ENCODE measurements around the gene CDH23. TPM values are rescaled to one million over a fixed set of nuclear protein-coding genes. Genes with fewer than 3 reads are reported as not detected.

CDH23 gene
- total and polyA plus RNA-seq, 2 experiments from 2014 or later: 0.30 to 1.5 TPM

DNA sequence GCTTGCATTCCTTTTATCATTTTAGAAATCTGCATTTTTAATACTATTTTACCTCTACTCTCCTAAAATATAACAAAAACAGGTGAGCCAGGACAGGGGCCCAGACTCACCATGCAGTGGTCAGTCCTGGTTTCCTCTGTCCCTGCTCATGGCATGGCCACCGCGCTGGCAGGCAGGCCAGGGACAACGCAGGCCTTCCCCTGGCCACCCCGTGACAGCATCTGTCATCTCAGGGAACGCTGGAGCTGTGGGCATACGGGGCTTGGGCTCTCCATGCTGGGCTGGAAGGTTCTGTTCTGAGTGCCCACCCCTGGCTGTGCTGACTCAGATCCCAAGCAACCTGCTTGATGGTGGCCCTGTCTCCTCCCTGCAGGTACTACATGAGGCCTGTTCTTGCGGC lies 35.1 kb upstream of the CDH23 start:
- WGBS (ENCODE audit: low lambda C conversion rate, missing lambda C conversion rate): 94% methylated on average over 7 of the region's 7 CpGs
- no peaks in the 10 kb centered on the region for H3K36me3 ChIP-seq (replicated peaks; ENCODE audit: insufficient read depth, low read depth)
- DNase-seq (ENCODE audit: low spot score): no peak

GRCh38 chr10:71362141-71362540 lies 34.6 kb upstream of the CDH23 start:
- H2AFZ ChIP-seq: no peak overlapping the region
- TF ChIP-seq, protein P1, sequence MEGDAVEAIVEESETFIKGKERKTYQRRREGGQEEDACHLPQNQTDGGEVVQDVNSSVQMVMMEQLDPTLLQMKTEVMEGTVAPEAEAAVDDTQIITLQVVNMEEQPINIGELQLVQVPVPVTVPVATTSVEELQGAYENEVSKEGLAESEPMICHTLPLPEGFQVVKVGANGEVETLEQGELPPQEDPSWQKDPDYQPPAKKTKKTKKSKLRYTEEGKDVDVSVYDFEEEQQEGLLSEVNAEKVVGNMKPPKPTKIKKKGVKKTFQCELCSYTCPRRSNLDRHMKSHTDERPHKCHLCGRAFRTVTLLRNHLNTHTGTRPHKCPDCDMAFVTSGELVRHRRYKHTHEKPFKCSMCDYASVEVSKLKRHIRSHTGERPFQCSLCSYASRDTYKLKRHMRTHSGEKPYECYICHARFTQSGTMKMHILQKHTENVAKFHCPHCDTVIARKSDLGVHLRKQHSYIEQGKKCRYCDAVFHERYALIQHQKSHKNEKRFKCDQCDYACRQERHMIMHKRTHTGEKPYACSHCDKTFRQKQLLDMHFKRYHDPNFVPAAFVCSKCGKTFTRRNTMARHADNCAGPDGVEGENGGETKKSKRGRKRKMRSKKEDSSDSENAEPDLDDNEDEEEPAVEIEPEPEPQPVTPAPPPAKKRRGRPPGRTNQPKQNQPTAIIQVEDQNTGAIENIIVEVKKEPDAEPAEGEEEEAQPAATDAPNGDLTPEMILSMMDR (IDR thresholded peaks at IDR 0.05; ENCODE audit: poor library complexity): no peak
- TF ChIP-seq EZH2 (IDR thresholded peaks at IDR 0.05; ENCODE audit: borderline replicate concordance) (no peak), EZH2phosphoT487 (IDR thresholded peaks at IDR 0.05; ENCODE audit: low read depth, severe bottlenecking, unreplicated experiment) (no peak)
- H3K9me3 ChIP-seq (ENCODE audit: low read depth): no peaks in the 10 kb centered on the region
- no peaks in the 10 kb centered on the region for H4K20me1 ChIP-seq (ENCODE audit: insufficient read depth, poor library complexity, severe bottlenecking)
- no peaks in the 10 kb centered on the region for H3K4me1 ChIP-seq (ENCODE audit: insufficient read depth)
- no peak for DNase-seq (ENCODE audit: low spot score)
- H3K4me3 ChIP-seq: no peak overlapping the region
- H3K27me3 ChIP-seq: no peaks in the 10 kb centered on the region
- H3K36me3 ChIP-seq (replicated peaks; ENCODE audit: insufficient read depth, low read depth): no peaks in the 10 kb centered on the region
- H3K4me2 ChIP-seq: no peak overlapping the region
- WGBS (ENCODE audit: low lambda C conversion rate, missing lambda C conversion rate): 97% methylated on average over 16 of the region's 16 CpGs
- H3K27ac ChIP-seq: no peak overlapping the region
- H3K9me2 ChIP-seq (replicated peaks; ENCODE audit: insufficient read depth): no peaks in the 10 kb centered on the region
- no peaks in the 10 kb centered on the region for H3K79me2 ChIP-seq

More for the DNA sequence above, 35.1 kb upstream of the CDH23 start:
- no peaks in the 10 kb centered on the region for H3K79me2 ChIP-seq
- no peak overlapping the region for H3K4me2 ChIP-seq
- H3K9me2 ChIP-seq (replicated peaks; ENCODE audit: insufficient read depth): no peaks in the 10 kb centered on the region
- TF ChIP-seq EZH2phosphoT487 (IDR thresholded peaks at IDR 0.05; ENCODE audit: low read depth, severe bottlenecking, unreplicated experiment) (no peak), EZH2 (IDR thresholded peaks at IDR 0.05; ENCODE audit: borderline replicate concordance) (no peak)
- TF ChIP-seq, protein P1 (IDR thresholded peaks at IDR 0.05; ENCODE audit: poor library complexity): no peak
- no peak overlapping the region for H3K27ac ChIP-seq
- H2AFZ ChIP-seq: no peak overlapping the region
- H4K20me1 ChIP-seq (ENCODE audit: insufficient read depth, poor library complexity, severe bottlenecking): no peaks in the 10 kb centered on the region
- H3K9me3 ChIP-seq (ENCODE audit: low read depth): no peaks in the 10 kb centered on the region
- H3K4me1 ChIP-seq (ENCODE audit: insufficient read depth): no peaks in the 10 kb centered on the region
- no peak overlapping the region for H3K4me3 ChIP-seq
- no peaks in the 10 kb centered on the region for H3K27me3 ChIP-seq

DNA sequence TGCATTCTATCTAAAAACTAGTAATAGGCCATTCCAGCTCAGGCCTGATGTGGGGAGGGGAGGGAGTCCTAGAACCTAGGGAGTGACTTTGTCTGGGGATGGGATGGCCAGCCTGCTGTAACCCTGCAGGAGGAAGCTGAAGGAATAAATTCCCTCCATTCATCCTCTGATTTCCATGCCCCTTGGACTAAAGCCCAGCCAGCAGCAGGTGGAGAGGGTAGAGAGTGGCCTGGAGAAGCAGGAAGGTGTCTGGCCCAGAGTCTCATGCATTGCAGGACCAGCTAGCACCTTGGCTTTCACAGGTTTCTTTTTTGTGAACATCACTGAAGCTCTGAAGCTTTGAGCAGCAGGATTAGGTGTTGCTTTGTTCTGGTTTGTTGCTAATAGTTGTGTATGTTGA lies 32.8 kb upstream of the CDH23 start:
- H3K4me2 ChIP-seq: no peak overlapping the region
- no peak for DNase-seq (ENCODE audit: low spot score)
- TF ChIP-seq, protein P1 (IDR thresholded peaks at IDR 0.05; ENCODE audit: poor library complexity): no peak
- TF ChIP-seq EZH2phosphoT487 (IDR thresholded peaks at IDR 0.05; ENCODE audit: low read depth, severe bottlenecking, unreplicated experiment) (no peak), EZH2 (IDR thresholded peaks at IDR 0.05; ENCODE audit: borderline replicate concordance) (no peak)
- no peaks in the 10 kb centered on the region for H3K27me3 ChIP-seq
- H3K9me3 ChIP-seq (ENCODE audit: low read depth): no peaks in the 10 kb centered on the region
- H3K36me3 ChIP-seq (replicated peaks; ENCODE audit: insufficient read depth, low read depth): no peaks in the 10 kb centered on the region
- H2AFZ ChIP-seq: no peak overlapping the region
- H3K4me3 ChIP-seq: no peak overlapping the region
- no peaks in the 10 kb centered on the region for H3K79me2 ChIP-seq
- H4K20me1 ChIP-seq (ENCODE audit: insufficient read depth, poor library complexity, severe bottlenecking): no peaks in the 10 kb centered on the region
- H3K9me2 ChIP-seq (replicated peaks; ENCODE audit: insufficient read depth): no peaks in the 10 kb centered on the region
- no peak overlapping the region for H3K27ac ChIP-seq
- no peaks in the 10 kb centered on the region for H3K4me1 ChIP-seq (ENCODE audit: insufficient read depth)

DNA sequence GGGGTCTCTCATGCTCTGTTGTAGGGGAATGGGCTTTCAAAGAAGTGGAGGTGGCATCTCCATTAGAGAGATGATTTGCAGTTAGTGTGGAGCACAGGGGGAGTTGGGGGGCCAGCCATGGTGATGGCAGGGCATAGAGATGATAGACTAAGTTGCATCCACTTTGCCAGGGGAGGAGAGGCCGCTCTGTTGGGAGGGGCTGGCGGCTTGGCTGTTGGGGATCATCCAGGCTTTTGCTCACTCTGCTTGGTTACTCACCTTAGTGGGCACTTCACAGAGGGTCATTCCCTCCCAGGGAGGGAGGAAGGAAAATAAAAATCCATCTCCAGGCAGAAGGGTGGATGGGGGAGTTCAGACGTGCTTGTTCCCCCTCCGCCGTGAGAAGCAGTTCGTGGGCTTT lies 31.4 kb upstream of the CDH23 start:
- Histone ChIP-seq H4K20me1 (ENCODE audit: insufficient read depth, poor library complexity, severe bottlenecking) (no peaks in the 10 kb centered on the region), H3K27ac (no peak overlapping the region), H3K27me3 (no peaks in the 10 kb centered on the region), H2AFZ (no peak overlapping the region), H3K4me1 (ENCODE audit: insufficient read depth) (no peaks in the 10 kb centered on the region), H3K36me3 (replicated peaks; ENCODE audit: insufficient read depth, low read depth) (no peaks in the 10 kb centered on the region), H3K9me2 (replicated peaks; ENCODE audit: insufficient read depth) (no peaks in the 10 kb centered on the region), H3K9me3 (ENCODE audit: low read depth) (no peaks in the 10 kb centered on the region), H3K4me3 (no peak overlapping the region), H3K4me2 (no peak overlapping the region), H3K79me2 (no peaks in the 10 kb centered on the region)
- DNase-seq (ENCODE audit: low spot score): no peak
- no peak for TF ChIP-seq EZH2phosphoT487 (IDR thresholded peaks at IDR 0.05; ENCODE audit: low read depth, severe bottlenecking, unreplicated experiment)
- TF ChIP-seq EZH2 (IDR thresholded peaks at IDR 0.05; ENCODE audit: borderline replicate concordance): no peak
- TF ChIP-seq, protein P1 (IDR thresholded peaks at IDR 0.05; ENCODE audit: poor library complexity): no peak
- 100% methylated on average over 6 of the region's 6 CpGs for WGBS (ENCODE audit: low lambda C conversion rate, missing lambda C conversion rate)
